ENCODE data around the gene MIEF1. TPM values are rescaled to one million over a fixed set of nuclear protein-coding genes. Genes with fewer than 3 reads are reported as not detected.

The MIEF1 gene
- total and polyA plus RNA-seq, 2 of the 8 experiments (the other 6 are each of a cell fraction or from before 2014, with no cell fraction given) = 16.8 to 32.7 TPM

GRCh38 chr22:39490135-39490798 is 11.8 kb upstream of the MIEF1 start (continued):
- TF ChIP-seq ASH2L (IDR thresholded peaks at IDR 0.05; ENCODE audit: low read length) = no peak
